ENCODE data around the gene RBM6.
"Not testable (repeated sequence)": the region's sequence is repeated elsewhere in the genome, so short reads cannot be mapped to it uniquely, and the experiment has no call there.

The RBM6 gene

GRCh38 chr3:49992326-49992725 is 52.4 kb downstream of the RBM6 start:
- DNase-seq (ENCODE audit: low read depth), result no peak

DNA sequence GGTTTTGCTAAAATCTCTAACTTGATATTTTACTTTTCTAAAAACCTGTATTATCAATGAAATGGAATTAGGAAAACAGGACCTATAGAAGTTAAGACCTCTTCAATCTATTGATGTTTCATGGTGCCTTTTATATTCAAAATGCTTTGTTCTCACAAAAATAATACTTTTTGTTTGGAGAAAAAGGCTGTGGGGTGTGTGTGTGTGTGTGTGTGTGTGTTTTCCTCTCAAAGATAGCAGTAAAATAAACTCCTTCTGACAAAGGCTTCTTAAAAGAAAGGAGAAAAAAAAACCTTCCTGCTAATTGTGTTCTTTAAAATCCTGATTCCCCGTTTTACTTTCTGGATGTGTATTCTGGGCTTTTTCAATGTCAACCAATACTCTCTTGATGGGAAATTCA is 54.5 kb downstream of the RBM6 start:
- no peak for DNase-seq (ENCODE audit: low read depth)

GRCh38 chr3:49996016-49996415 is 56.1 kb downstream of the RBM6 start:
- DNase-seq (ENCODE audit: low read depth), result no peak

DNA sequence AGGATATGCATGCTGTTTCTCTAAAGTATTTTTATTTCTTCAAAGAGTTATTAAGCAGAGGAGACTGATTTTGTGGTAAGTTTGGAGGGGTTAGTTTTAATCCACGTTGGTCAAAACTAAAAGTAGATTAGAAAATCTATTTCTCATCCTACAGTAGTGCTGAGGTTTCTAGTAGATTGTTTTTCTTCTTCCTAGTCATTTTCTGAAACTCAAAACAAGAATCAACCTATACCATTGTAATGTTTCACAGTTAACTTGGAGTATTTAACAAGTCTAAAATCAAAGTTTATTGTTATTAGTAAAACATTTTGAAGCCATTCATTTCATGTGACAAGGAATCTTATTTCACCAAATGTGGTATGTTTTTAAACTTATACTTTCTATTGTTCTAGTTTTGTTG is 57.9 kb downstream of the RBM6 start:
- no peak for DNase-seq (ENCODE audit: low read depth)

DNA sequence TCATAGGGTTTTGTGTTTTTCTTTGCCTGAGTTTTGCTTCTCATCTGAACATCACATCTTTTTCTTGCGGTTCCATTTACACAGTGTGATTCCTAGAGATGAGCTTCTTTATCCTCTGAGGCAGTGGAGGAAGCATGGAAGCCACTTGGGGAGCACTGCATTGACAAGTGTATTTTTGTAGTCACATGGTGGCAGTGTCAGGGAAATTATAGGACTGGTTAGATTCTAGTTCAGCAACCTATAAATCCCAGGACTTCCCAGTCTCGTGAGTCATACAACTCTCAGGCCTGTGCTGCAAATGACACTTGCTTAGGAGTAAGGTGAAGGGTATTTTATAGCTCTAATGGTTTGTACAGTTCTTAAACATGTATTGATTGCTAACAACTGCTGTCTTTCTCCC is 58.4 kb downstream of the RBM6 start:
- DNase-seq (ENCODE audit: low read depth), result no peak

GRCh38 chr3:50001511-50001910 is 61.6 kb downstream of the RBM6 start:
- no peak for DNase-seq (ENCODE audit: low read depth)

DNA sequence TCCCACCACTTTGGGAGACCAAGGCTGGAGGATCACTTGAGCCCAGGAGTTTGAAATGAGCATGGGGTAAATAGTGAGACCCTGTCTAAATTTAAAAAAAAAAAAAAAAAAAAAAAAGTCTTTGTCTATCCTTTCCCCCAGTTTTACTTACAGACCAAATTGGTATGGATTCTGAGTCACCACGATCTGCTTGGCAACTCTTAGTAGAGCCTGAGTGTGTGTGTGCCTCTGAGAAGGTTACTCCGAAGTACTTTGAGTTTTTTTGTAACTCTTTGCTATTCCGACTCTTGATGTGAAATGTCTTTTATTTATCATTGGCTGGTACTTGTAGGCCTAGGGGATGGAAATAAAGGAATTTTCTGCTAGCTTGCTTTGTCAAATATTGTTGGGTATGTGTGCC is 63.3 kb downstream of the RBM6 start:
- no peak for DNase-seq (ENCODE audit: low read depth)

DNA sequence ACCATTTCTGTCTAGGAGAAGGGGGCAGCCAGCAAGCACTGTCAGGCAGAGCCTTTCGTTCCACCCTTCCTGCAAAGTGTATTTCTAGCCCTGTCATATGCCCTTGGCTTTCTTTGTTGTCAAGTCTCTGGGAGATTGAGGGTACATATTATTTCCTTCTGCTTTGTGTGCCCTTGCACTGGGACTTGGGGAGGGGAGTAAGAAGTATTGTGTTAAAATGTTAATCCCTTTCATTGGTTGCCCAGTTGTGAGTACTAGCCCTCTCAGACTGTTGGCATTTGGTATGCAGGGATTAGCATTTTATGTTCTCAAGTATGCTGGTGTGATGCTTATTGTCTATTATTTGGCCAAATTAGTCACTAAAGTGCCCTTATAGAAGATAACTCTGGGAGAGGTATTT is 63.9 kb downstream of the RBM6 start:
- DNase-seq (ENCODE audit: low read depth), result no peak

GRCh38 chr3:50008931-50009330 is 69.0 kb downstream of the RBM6 start:
- DNase-seq (ENCODE audit: low read depth), result no peak

GRCh38 chr3:50010959-50011358 is 71.0 kb downstream of the RBM6 start:
- no peak for DNase-seq (ENCODE audit: low read depth)

- peak; percentile 19 for DNase-seq (ENCODE audit: low read depth)
Observed at GRCh38 chr3:50015918-50016317, 76.0 kb downstream of the RBM6 start.

- no peak for DNase-seq (ENCODE audit: low read depth)
Observed at GRCh38 chr3:50028346-50028745, 88.4 kb downstream of the RBM6 start.

GRCh38 chr3:50031201-50031600 is 91.3 kb downstream of the RBM6 start:
- not testable (repeated sequence) for DNase-seq (ENCODE audit: low read depth)

DNA sequence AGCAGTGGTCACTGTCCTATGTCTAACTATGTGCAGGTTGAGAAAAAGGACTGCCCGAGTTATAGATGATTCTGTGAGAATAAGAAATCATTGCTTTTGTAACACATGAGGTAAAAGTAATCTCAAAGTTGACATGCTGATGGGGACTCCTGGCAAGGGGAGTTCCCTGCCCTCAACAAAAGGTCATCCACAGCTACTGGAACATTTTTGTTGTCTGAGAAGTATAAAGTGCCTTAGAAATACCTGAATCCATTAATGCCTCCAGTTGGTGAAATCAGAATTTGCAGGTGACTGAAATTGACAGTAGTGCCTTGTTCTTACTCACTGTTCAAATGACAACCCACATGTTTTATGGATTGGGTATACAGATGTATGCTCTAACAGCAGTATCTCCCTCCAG is 105.0 kb downstream of the RBM6 start:
- no peak for DNase-seq (ENCODE audit: low read depth)

- no peak for DNase-seq (ENCODE audit: low read depth)
Observed at GRCh38 chr3:50047426-50047825, 107.5 kb downstream of the RBM6 start.

DNA sequence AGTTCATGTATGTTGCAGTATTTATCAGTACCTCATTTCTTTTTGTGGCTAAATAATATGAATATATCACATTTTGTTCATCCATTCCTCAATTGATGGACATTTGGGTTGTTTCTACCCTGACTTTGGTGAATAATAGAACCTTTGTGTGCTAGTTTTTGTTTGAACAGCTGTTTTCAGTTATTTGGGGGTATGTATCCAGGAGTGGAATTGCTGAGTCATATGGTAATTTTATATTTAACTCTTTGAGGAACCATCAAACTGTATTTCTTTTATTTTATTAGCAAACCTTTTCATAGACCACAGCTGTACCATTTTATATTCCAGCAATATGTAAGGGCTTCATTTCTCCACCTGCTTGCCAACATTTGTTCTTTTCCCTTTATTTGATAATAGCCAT is 110.4 kb downstream of the RBM6 start:
- DNase-seq (ENCODE audit: low read depth), result no peak

DNA sequence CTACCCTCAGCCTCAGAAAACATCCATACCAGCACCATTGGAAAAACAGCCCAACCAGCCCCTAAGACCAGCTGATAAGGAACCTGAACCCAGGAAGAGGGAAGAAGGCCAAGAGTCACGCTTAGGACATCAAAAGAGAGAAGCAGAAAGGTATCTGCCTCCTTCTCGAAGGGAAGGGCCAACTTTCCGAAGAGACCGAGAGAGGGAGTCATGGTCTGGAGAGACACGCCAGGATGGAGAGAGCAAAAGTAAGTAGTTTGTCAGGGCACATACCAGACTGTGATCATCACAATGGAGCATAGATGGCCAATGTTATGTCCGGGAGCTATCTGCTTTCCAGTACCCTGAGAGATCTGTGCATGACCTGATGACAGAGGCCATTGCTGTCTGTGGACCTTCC is 117.8 kb downstream of the RBM6 start:
- DNase-seq (ENCODE audit: low read depth), result no peak

DNA sequence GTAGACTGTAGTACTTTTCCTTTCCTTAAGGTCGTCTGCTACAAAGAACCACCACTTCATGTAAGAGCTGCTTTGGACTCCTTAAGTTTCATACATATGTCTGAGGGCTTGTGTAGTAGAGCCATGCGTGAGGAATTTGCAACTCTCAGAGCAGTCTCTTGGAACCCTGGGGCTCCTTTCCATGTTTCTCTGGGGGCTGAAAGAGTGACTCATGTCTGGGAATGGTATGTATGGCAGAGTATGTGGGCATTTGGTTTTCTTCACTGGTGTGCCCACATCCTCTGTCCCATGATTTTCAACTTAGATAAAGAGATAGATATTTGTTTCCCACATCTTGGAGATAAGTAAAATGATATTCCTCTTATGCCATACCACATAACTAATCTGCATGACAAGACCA is 128.2 kb downstream of the RBM6 start:
- no peak for DNase-seq (ENCODE audit: low read depth)

- no peak for DNase-seq (ENCODE audit: low read depth)
Observed at GRCh38 chr3:50078091-50078490, 138.1 kb downstream of the RBM6 start.

- DNase-seq (ENCODE audit: low read depth), result no peak
Observed at GRCh38 chr3:50078622-50079021, 138.7 kb downstream of the RBM6 start.

- DNase-seq (ENCODE audit: low read depth), result not testable (repeated sequence)
Observed at GRCh38 chr3:50084951-50085350, 145.0 kb downstream of the RBM6 start.

- peak; percentile 85 for DNase-seq (ENCODE audit: low read depth)
Observed at GRCh38 chr3:50088725-50089608, 149.0 kb downstream of the RBM6 start, which contains the start of gene RBM5. Gene RBM5, plus strand, starts transcription at chr3:50088919. Its CDS starts 1,516 bp downstream, at chr3:50090435.

GRCh38 chr3:50089609-50089945 is 149.6 kb downstream of the RBM6 start:
- no peak for DNase-seq (ENCODE audit: low read depth)

DNA sequence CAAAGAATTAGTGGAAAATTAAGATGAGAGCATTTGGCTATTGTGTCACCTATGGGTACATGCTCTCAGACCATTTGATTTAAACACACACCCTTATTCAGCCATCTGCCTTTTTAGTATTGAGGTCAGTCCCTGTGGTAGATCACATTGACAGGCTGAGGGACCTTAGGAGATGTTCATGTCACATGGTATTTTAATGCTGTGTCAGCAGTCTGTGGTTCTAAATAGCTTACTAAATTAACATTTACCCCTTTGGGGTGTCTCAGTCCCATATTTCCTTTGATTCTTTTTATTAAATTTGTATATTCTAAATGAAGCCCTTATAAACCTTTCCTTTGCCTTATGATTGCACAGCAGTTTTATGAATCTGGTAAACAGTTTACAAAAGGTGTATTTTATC is 151.0 kb downstream of the RBM6 start:
- DNase-seq (ENCODE audit: low read depth), result no peak
